ENCODE results near the gene GPR176.

The GPR176 gene

DNA sequence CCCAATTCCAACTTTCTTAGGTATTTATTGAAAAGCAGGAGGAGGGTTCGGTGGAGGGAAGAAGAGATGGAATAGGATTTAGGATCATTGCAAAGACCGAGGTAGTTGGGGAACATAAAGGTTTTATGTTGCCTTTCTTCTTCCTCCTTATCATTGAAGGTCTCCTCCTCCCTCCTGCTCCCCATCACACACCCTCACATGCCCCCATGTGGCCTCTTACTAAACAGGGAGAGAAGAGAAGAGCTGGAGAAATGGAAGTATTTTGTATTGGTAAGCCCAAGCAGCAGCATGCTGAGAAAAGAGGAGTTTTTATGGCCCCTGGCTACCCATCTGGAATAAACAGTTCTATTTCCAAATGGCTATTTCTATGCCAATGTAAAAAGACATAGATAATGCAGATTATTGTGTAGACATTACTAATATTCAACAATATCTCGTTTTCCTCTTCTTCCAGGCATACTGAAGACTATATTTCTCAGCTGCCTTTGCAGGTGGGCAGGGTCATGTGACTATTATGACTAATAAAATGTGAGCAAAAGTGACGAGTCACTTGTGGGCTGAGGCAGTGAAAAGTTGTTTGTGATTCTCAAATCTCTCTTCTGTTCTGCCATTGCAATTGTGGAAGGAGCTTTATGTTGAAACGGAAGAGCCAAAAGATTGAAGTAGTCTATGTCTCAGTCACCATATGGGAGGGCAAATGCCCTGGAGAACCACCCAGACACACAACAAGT is 5.2 kb upstream of the GPR176 start:
- no peak overlapping the region for H3K27ac ChIP-seq (replicated peaks)
- peak in 1 of 2 experiments; percentile 11 for DNase-seq (ENCODE audit: low read depth in 1 of 2, low spot score in 1 of 2)
- TF ChIP-seq, protein P1, sequence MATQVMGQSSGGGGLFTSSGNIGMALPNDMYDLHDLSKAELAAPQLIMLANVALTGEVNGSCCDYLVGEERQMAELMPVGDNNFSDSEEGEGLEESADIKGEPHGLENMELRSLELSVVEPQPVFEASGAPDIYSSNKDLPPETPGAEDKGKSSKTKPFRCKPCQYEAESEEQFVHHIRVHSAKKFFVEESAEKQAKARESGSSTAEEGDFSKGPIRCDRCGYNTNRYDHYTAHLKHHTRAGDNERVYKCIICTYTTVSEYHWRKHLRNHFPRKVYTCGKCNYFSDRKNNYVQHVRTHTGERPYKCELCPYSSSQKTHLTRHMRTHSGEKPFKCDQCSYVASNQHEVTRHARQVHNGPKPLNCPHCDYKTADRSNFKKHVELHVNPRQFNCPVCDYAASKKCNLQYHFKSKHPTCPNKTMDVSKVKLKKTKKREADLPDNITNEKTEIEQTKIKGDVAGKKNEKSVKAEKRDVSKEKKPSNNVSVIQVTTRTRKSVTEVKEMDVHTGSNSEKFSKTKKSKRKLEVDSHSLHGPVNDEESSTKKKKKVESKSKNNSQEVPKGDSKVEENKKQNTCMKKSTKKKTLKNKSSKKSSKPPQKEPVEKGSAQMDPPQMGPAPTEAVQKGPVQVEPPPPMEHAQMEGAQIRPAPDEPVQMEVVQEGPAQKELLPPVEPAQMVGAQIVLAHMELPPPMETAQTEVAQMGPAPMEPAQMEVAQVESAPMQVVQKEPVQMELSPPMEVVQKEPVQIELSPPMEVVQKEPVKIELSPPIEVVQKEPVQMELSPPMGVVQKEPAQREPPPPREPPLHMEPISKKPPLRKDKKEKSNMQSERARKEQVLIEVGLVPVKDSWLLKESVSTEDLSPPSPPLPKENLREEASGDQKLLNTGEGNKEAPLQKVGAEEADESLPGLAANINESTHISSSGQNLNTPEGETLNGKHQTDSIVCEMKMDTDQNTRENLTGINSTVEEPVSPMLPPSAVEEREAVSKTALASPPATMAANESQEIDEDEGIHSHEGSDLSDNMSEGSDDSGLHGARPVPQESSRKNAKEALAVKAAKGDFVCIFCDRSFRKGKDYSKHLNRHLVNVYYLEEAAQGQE (IDR thresholded peaks at IDR 0.05; ENCODE audit: insufficient replicate concordance, low read depth) = no peak
- TF ChIP-seq POLR2AphosphoS5 (IDR thresholded peaks at IDR 0.05; ENCODE audit: low read depth) = no peak
- no peak for TF ChIP-seq CTCF (IDR thresholded peaks at IDR 0.05; ENCODE audit: insufficient read depth, low read length)
- no peak for TF ChIP-seq SPI1 (IDR thresholded peaks at IDR 0.05; ENCODE audit: borderline replicate concordance, low read depth)
- no peak for TF ChIP-seq GABPA (IDR thresholded peaks at IDR 0.05; ENCODE audit: low read depth)
- H3K27me3 ChIP-seq (ENCODE audit: insufficient read depth, poor library complexity, severe bottlenecking) = peaks cover 4% of the 10 kb centered on the region
- H3K4me3 ChIP-seq (replicated peaks; ENCODE audit: insufficient read depth, low read length) = no peak overlapping the region

DNA sequence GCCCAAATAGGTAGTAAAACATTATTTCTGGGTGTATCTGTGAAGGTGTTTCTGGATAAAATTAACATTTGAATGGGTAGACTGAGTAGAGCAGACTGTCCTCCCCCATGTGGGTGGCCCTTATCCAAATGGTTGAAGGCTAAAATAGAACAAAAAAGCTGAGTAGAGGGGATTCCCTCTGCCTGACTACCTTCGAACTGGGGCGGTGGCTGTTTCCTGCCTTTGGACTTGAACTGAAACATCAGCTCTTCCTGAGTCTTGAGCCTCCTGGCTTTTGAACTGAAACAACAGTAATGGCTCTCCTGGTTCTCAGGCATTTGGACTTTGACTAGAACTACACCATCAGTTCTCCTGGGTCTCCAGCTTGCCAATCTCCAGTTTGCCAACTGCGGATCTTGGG is 4.4 kb upstream of the GPR176 start:
- Histone ChIP-seq H3K27ac (replicated peaks) (no peak overlapping the region), H3K27me3 (ENCODE audit: insufficient read depth, poor library complexity, severe bottlenecking) (peaks cover 12% of the 10 kb centered on the region), H3K4me3 (replicated peaks; ENCODE audit: insufficient read depth, low read length) (no peak overlapping the region)
- TF ChIP-seq GABPA (IDR thresholded peaks at IDR 0.05; ENCODE audit: low read depth) (no peak), SPI1 (IDR thresholded peaks at IDR 0.05; ENCODE audit: borderline replicate concordance, low read depth) (no peak), CTCF (IDR thresholded peaks at IDR 0.05; ENCODE audit: insufficient read depth, low read length) (no peak), POLR2AphosphoS5 (IDR thresholded peaks at IDR 0.05; ENCODE audit: low read depth) (no peak)
- TF ChIP-seq, protein P1 (IDR thresholded peaks at IDR 0.05; ENCODE audit: insufficient replicate concordance, low read depth) = no peak
- DNase-seq (ENCODE audit: low read depth in 1 of 2, low spot score in 1 of 2) = no peak

GRCh38 chr15:39922462-39923092 is 2.5 kb upstream of the GPR176 start:
- H3K27me3 ChIP-seq (ENCODE audit: insufficient read depth, poor library complexity, severe bottlenecking) = peaks cover 17% of the 10 kb centered on the region
- TF ChIP-seq GABPA (IDR thresholded peaks at IDR 0.05; ENCODE audit: low read depth) (no peak), CTCF (IDR thresholded peaks at IDR 0.05; ENCODE audit: insufficient read depth, low read length) (no peak), SPI1 (IDR thresholded peaks at IDR 0.05; ENCODE audit: borderline replicate concordance, low read depth) (no peak), POLR2AphosphoS5 (IDR thresholded peaks at IDR 0.05; ENCODE audit: low read depth) (no peak)
- TF ChIP-seq, protein P1 (IDR thresholded peaks at IDR 0.05; ENCODE audit: insufficient replicate concordance, low read depth) = no peak
- DNase-seq (ENCODE audit: low read depth in 1 of 2, low spot score in 1 of 2) = no peak
- H3K4me3 ChIP-seq (replicated peaks; ENCODE audit: insufficient read depth, low read length) = no peak overlapping the region
- H3K27ac ChIP-seq (replicated peaks) = no peak overlapping the region
